GM19324 (cell line): ENCODE data around the gene FAM118A.
"Not testable (repeated sequence)": the region's sequence is repeated elsewhere in the genome, so short reads cannot be mapped to it uniquely, and the experiment has no call there.

ENCODE experiments used
- ATAC-seq: cut with Tn5 transposase; IDR thresholded peaks from one replicate; pipeline ENCODE4 v1.9.1; 2021; ENCODE audit warnings: mild to moderate bottlenecking, moderate library complexity; ENCODE audit not compliant: unreplicated experiment, low FRiP score

FAM118A gene

GRCh38 chr22:45309422-45310227, at the start of gene FAM118A:
TSS of gene FAM118A (plus strand) at chr22:45309934. CDS start at chr22:45322380, 12,446 bp downstream.
- ATAC-seq = peak; percentile 88

- not testable (repeated sequence) for ATAC-seq
Observed at GRCh38 chr22:45260395-45260759, 49.4 kb upstream of the FAM118A start.

DNA sequence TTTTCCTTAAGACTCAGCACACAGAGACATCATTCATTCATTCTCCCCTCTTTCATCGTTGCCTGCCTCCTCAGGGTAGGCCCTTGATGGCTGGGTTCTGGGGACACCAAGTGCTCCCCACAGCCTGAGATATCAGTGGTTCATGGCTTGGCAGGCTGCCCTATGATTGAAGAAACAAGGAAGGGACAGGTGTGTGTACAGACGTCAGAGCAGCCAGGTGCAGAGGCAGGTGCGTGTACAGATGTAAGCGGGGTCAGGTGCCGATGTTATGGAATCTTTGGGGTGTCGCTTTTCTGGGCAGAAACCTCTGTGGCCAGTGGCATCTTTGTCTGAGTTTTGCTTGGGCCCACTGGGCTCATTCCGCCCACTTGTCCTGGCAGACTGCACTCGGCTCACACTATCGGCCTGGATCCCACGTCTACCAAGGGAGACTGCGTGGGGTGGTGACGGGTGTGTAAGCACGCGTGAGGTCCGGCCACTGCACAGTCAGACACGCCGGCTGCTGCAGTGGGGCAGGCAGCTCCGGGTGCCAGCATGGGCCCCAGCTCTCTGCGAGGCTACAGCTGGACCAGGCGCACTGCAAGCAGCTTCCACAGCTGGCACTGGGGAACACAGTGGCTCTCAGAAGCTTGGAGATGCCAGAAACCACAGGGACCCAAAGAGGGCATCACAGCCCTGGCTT, 48.2 kb upstream of the FAM118A start:
- no peak for ATAC-seq

DNA sequence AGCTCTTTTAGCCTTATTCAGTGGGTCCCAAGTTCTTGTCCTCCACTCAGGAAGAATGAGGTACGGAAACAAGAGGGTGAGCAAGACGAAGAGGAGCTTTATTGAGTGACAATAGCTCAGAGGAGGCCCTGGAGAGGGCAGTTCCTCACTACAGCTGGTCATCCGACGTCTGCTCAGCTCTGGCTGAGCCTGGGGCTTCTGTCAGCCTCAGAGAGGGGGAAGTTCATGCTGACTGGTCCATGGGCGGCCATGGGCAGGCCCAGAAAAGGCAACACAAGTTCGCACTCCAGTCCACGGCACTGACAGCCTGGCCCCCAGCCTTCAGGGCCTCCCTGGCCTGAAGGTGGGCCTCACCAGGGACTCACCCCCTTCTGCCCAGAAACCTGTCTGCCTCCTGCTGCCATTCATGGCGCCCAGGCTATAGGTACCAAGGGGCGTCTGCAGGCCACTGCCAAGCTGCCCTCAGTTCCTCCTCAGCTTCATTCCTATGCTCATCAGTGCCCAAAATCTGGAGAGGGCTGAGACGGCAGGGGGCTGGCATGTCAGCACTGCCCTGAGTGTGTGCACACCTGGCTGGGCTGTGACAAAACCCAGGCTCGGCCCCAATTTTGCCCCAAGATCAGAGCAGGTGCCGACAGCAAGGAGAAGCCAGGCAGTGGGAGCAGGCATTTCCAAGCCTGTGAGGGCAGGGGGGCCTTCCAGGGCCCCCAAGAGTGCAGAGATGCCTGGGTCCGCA, 47.4 kb upstream of the FAM118A start:
- ATAC-seq = no peak

DNA sequence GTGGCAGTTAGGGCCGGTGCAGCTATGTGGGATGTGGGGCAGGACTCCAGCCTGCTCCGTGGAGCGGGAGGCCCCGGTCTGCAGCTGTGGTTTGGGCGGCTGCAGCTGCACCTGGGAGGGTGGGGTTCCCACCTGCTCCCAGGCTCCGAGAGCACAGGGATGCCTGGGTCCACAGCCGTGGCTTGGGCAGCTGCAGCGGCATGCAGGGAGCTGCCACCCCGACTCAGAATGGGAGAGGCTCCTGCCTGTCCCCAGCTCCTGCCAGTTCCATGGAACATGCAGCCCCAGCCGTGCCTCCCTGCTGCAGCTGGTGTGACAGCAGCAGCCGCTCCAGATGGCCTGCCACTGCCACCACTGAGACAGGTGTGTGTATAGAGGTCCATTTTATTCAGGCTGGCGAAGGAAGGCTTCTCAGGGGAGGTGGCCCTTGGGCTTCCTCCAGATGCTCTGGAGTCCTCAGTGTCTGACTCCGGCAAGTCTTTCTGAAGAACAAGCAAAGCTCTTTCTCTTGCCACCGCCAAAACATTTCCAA, 46.7 kb upstream of the FAM118A start:
- ATAC-seq = peak; percentile 25

GRCh38 chr22:45263463-45264269, 46.1 kb upstream of the FAM118A start:
- ATAC-seq = peak; percentile 69

DNA sequence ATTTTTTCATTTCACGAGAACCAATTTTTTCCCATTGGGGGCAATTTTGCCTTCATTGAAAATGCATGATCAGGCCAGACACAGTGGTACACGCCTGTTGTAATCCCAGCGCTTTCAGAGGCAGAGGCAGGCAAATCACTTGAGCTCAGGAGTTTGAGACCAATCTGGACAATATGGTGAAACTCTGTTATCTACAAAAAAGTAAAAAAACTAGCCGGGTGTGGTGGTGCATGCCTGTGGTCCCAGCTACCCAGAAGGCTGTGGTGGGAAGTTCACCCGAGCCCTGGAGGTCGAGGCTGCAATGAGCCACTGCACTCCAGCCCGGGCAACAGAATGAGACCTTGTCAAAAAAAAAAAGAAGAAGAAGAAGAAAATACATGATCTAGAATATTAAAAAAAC, 44.2 kb upstream of the FAM118A start:
- ATAC-seq = no peak

- ATAC-seq = peak; percentile 11
Observed at GRCh38 chr22:45268167-45268957, 41.4 kb upstream of the FAM118A start.

- ATAC-seq = peak; percentile 72
Observed at GRCh38 chr22:45268958-45269844, 40.5 kb upstream of the FAM118A start.

GRCh38 chr22:45270095-45271020, 39.4 kb upstream of the FAM118A start:
- ATAC-seq = no peak

DNA sequence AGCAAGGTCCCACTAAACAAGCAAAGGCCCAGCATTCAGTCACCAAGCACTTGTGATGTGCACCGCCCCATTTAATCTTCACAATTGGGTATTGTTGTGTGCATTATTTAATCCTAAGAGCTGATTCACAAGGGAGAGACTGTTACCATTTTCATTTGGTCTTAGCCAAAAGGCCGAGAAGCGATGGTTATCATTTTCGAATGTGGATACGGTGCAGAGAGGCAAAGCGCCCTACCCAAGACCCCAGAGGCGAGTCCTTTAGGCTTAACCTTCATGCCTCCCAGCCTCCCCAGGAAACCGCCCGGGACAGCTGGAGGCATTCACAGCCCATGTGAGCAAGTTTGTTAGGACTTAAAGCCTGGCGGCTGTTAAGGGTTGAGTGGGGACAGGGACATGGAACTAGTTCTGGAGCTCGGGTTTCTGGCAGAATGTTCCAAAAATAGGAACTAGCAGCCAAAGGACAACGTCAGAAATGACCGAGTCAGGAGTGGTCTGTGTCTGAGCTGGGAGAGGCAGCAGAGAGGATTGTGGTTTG, 38.0 kb upstream of the FAM118A start:
- ATAC-seq = no peak

DNA sequence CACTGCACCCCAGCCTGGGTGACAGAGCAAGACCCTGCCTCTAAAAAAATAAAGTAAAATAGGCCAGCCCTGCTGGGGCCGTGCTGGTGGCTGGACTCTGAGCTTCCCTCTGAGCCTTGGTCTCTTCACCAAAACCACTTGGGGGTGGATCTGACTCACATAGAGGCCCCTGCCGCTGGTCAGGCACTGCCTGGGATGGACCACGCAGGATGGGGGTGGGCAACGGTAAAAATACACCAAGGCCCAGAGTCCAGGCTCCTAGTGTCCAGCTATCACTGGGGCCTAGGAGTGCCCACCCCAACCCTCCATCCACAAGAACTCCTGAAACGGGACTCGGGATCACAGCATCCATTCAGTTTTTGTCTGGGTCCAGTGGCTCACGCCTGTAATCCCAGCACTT, 37.2 kb upstream of the FAM118A start:
- ATAC-seq = no peak

DNA sequence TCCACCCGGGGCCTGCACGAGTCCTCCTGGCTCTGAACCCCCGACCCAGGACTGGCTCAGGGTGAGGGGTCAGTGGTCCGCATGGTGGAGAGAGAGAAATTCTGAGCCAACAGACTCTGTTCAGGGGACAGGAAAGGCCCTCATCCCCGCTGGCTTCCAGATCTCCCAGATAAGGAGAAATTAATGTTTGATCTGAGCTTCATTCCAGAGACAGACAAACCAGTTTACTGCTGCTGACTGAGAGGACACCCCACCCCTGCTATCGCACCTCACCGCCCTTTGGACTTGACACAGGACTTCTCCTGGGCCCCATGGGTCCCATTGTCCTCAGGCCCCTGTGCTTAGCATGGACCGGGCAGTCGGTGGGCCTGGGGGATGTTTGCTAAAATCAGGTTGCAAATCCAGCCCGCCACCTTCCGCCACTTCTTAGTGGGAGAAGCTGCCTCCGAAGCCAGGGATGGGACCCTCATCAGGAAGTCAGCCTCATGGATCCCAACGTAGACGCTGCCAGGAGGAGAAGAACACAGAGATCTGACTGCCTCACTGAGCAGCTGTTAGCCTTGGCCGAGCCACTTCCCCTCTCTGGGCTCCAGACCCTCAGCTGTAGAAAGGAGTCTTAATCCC, 36.2 kb upstream of the FAM118A start:
- no peak for ATAC-seq

DNA sequence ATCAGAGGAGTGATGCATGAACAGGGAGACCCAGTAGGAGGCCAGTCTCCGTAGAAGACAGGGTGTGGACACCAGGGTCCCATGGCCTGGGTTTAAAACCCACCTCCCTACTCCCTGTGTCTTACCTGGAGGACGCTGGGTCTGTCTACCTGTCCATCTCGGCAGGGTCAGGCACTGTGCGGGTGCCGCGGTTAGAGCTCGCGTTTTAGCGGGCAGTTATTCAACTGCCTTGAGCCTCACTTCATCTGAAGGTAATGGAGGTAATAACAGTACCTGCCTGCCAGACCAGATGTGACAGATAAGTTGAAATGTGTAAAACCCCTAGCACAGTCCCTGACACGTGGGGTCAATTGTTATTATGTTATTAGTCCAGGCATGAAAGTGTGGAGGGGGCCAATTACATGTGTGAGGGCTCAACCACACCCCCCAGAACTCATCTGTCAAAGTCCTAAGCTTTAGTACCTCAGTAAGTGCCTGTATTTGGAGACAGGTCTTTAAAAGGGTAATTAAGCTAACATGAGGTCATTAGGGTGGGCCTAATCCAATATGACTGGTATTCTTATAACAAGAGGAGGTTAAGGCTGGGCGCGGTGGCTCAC, 33.1 kb upstream of the FAM118A start:
- ATAC-seq = no peak

DNA sequence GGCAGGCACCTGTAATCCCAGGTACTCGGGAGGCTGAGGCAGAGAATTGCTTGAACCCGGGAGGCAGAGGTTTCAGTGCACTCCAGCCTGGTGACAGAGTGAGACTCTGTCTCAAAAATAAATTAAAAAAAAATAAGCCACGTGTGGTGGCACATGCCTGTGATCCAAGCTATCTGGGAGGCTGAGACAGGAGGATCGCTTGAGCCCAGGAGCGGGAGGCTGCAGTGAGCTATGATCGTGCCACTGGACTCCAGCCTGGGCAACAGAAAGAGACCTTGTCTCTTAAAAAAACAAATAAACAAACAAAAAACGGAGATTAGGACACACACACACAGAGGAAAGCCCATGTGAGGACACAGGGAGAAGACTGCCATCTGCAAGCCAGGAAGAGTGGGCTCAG, 32.0 kb upstream of the FAM118A start:
- ATAC-seq = not testable (repeated sequence)

DNA sequence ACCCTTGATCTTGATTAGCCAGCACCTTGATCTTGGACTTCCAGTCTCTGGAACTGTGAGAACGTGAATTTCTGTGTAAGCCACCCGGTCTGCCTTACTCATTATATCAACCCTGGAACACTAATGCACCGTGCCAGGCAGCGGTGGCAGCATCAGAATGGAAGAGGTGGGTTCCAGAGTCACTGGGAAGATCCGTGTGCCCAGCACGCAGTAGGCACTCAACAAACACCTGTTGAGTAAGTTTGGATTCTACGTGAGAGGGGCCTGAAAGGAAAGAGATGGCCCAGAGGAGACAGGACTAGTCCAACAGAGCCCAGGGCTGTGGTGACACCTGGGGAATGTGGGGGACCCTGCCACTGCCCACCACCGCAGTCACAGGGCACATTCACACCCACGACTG, 31.6 kb upstream of the FAM118A start:
- no peak for ATAC-seq
